Measurements from ENCODE around the gene TNFAIP2. TPM values are rescaled to one million over a fixed set of nuclear protein-coding genes. Genes with fewer than 3 reads are reported as not detected.

Gene TNFAIP2
- total and polyA plus RNA-seq, 9 of the 15 experiments (the other 6 are each of a cell fraction or from before 2014, with no cell fraction given), result 22.6 to 68.6 (median 44.6) TPM

DNA sequence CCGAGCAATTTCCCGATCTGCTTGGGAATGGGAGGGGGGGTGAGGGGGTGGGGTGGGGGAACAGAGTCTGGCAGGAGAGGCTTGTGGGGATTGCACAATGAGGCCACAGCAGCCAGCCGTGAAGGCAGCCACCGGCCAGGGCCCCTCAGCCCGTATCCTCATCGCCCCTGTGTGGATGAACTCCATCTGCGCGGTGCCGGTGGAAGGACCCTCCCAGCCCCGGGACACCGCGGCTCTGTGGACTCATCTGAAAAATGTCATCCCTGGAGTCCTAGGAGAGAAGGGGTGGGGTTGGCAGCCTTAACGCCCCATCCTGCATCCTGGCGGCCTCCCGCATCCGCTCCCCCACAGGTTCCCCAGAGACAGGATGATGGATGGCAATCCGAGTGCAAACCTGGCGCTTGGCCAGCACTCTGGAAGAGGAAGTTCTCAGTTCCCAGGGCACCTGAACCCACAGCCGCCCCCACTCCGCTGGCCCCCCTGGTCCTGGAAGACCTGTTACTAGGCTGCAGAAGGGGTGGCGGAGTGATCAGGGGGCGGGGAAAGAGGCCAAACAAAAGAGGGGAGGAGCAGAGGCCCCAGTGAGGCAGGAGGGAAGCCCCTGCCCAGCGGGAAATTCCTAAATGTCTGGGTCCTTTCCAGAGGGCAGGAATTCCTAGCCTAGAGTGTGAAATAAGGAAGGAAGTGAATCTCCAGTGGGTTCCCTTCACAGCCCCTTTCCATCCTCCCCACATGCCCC is 1.2 kb upstream of the TNFAIP2 start (continued):
- TF ChIP-seq CTBP1 (IDR thresholded peaks at IDR 0.05; ENCODE audit: borderline replicate concordance), result peak; percentile 99
- no peak for TF ChIP-seq NONO (IDR thresholded peaks at IDR 0.05; ENCODE audit: low read depth in 2 of 2, low read length in 1 of 2)
- no peak for TF ChIP-seq BDP1 (IDR thresholded peaks at IDR 0.05; ENCODE audit: insufficient read depth, insufficient read length)
- peak; percentile 35; the same call in 1 of the 2 replicates for TF ChIP-seq ESRRA (IDR thresholded peaks at IDR 0.05; ENCODE audit: borderline replicate concordance, low read depth)
- no peak for TF ChIP-seq SMAD4 (CRISPR knock-in tag; conservative IDR thresholded peaks at IDR 0.05)
- TF ChIP-seq, protein P1, sequence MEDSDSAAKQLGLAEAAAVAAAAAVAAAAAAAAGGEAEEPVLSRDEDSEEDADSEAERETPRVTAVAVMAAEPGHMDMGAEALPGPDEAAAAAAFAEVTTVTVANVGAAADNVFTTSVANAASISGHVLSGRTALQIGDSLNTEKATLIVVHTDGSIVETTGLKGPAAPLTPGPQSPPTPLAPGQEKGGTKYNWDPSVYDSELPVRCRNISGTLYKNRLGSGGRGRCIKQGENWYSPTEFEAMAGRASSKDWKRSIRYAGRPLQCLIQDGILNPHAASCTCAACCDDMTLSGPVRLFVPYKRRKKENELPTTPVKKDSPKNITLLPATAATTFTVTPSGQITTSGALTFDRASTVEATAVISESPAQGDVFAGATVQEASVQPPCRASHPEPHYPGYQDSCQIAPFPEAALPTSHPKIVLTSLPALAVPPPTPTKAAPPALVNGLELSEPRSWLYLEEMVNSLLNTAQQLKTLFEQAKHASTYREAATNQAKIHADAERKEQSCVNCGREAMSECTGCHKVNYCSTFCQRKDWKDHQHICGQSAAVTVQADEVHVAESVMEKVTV (CRISPR knock-in tag; IDR thresholded peaks at IDR 0.05), result no peak
- peak; percentile 45; the same call in 1 of the 2 replicates for TF ChIP-seq JUND (IDR thresholded peaks at IDR 0.05; ENCODE audit: borderline replicate concordance, low read depth, low read length)
- no peak; the same call in 2 of the 3 replicates for TF ChIP-seq JUND (tag; IDR thresholded peaks at IDR 0.05; ENCODE audit: borderline replicate concordance, low read depth, low read length)
- TF ChIP-seq BHLHE40 (IDR thresholded peaks at IDR 0.05; ENCODE audit: low read length), result no peak
- TF ChIP-seq MYNN (IDR thresholded peaks at IDR 0.05), result peak; percentile 77; the same call in 1 of the 2 replicates
- no peak for TF ChIP-seq MYNN (CRISPR knock-in tag; IDR thresholded peaks at IDR 0.05)
- TF ChIP-seq TAF15 (IDR thresholded peaks at IDR 0.05; ENCODE audit: low read depth, low read length), result no peak
- no peak for TF ChIP-seq ZNF41 (CRISPR knock-in tag; conservative IDR thresholded peaks at IDR 0.05)
- TF ChIP-seq ELF1 (tag; IDR thresholded peaks at IDR 0.05), result no peak; the same call in 1 of the 2 replicates
- TF ChIP-seq ZSCAN29 (IDR thresholded peaks at IDR 0.05), result no peak
- TF ChIP-seq, protein P2, sequence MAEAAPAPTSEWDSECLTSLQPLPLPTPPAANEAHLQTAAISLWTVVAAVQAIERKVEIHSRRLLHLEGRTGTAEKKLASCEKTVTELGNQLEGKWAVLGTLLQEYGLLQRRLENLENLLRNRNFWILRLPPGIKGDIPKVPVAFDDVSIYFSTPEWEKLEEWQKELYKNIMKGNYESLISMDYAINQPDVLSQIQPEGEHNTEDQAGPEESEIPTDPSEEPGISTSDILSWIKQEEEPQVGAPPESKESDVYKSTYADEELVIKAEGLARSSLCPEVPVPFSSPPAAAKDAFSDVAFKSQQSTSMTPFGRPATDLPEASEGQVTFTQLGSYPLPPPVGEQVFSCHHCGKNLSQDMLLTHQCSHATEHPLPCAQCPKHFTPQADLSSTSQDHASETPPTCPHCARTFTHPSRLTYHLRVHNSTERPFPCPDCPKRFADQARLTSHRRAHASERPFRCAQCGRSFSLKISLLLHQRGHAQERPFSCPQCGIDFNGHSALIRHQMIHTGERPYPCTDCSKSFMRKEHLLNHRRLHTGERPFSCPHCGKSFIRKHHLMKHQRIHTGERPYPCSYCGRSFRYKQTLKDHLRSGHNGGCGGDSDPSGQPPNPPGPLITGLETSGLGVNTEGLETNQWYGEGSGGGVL (CRISPR knock-in tag; IDR thresholded peaks at IDR 0.05), result no peak
- peak; percentile 56; the same call in 1 of the 2 replicates for TF ChIP-seq SMARCE1 (IDR thresholded peaks at IDR 0.05)
- no peak for TF ChIP-seq RUNX1 (IDR thresholded peaks at IDR 0.05; ENCODE audit: low read depth)
- peak in 1 of 3 experiments; percentile 8 for TF ChIP-seq YY1 (IDR thresholded peaks at IDR 0.05; ENCODE audit: borderline replicate concordance in 1 of 3, control insufficient read depth in 1 of 3, extremely low read depth in 1 of 3, insufficient read depth in 3 of 3, insufficient read length in 1 of 3, insufficient replicate concordance in 2 of 3, low read depth in 1 of 3, low read length in 2 of 3)
- TF ChIP-seq, protein P3, sequence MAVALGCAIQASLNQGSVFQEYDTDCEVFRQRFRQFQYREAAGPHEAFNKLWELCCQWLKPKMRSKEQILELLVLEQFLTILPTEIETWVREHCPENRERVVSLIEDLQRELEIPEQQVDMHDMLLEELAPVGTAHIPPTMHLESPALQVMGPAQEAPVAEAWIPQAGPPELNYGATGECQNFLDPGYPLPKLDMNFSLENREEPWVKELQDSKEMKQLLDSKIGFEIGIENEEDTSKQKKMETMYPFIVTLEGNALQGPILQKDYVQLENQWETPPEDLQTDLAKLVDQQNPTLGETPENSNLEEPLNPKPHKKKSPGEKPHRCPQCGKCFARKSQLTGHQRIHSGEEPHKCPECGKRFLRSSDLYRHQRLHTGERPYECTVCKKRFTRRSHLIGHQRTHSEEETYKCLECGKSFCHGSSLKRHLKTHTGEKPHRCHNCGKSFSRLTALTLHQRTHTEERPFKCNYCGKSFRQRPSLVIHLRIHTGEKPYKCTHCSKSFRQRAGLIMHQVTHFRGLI (CRISPR knock-in tag; IDR thresholded peaks at IDR 0.05), result no peak
- no peak for TF ChIP-seq ASH1L (IDR thresholded peaks at IDR 0.05; ENCODE audit: borderline replicate concordance, low read depth, partially characterized antibody)
- TF ChIP-seq ZNF354B (CRISPR knock-in tag; IDR thresholded peaks at IDR 0.05), result no peak
- peak; percentile 58 for TF ChIP-seq ARID1B (IDR thresholded peaks at IDR 0.05)
- TF ChIP-seq CBFB (CRISPR knock-in tag; IDR thresholded peaks at IDR 0.05), result no peak

Measured in K562 (cell line).